Left ventricle myocardium inferior (tissue), 1 donor: ENCODE results near the gene SERGEF. TPM values are rescaled to one million over a fixed set of nuclear protein-coding genes. Genes with fewer than 3 reads are reported as not detected.

Source experiments
- DNase-seq: peaks from one replicate; pipeline ENCODE4 v3.0.0-alpha.2; 2020
- H3K27ac ChIP-seq: fragments of 200-600 bp; replicated peaks from 2 replicates; pipeline ENCODE4 v1.8.0; 2021
- H3K27me3 ChIP-seq: fragments of 200-600 bp; 2 replicates; pipeline ENCODE4 v1.8.0; 2021; ENCODE audit warnings: low read depth
- H3K36me3 ChIP-seq: fragments of 200-600 bp; 2 replicates; pipeline ENCODE4 v1.8.0; 2021
- H3K4me1 ChIP-seq: fragments of 200-600 bp; 2 replicates; pipeline ENCODE4 v1.8.0; 2021
- H3K4me3 ChIP-seq: fragments of 200-600 bp; 2 replicates; pipeline ENCODE4 v1.8.0; 2021; ENCODE audit warnings: mild to moderate bottlenecking, moderate library complexity
- H3K9me3 ChIP-seq: fragments of 200-600 bp; replicated peaks from 2 replicates; pipeline ENCODE4 v1.8.0; 2021
- intact Hi-C: fragments of 100-400 bp; cut with micrococcal nuclease; formaldehyde crosslinking; loops from one replicate; pipeline ENCODE4 v1.11.0; 2022
- total RNA-seq: library from RNA; stranded (reverse); fragmentation: NEBNext Ultra II Directional; extraction: Animal tissue kit (Norgen Biotek cat#: 25700); gene quantifications from one replicate; pipeline ENCODE4 v1.2.1, GENCODE V29; 2021
- TF ChIP-seq, protein P1 (sequence below): fragments of 200-600 bp; IDR thresholded peaks from 2 replicates; pipeline ENCODE4 v1.8.0; 2021; ENCODE audit warnings: antibody characterized with exemption, mild to moderate bottlenecking, borderline replicate concordance
- donor health status: DM: no; HTN: yes; CAD: no; lungs with severe emphysema.

SERGEF gene
- total RNA-seq, 1 donor from 2014 or later: 13.1 TPM

DNA sequence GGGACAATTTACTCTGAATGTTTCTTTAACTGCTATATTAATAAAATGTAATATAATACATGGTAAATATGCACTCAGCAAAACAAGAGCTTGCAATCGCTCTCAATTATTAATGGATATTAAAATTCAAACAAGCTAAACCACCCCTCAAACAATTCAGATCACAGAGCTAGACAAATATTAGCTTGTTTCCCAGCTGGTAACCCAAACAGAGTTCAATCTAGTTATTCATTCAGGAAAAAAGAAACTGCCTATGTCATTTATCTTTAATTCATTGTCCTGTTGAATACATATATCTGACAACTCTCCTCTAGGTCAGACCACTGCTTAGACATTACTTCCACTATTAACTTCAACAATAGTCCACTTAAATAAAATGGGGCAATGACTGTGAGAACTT is 78.7 kb downstream of the SERGEF start:
- intact Hi-C loops: no loop called here
- no peak for DNase-seq
- Histone ChIP-seq H3K27ac (no peak overlapping the region), H3K27me3 (no peaks in the 10 kb centered on the region), H3K4me3 (no peak overlapping the region), H3K9me3 (no peaks in the 10 kb centered on the region), H3K4me1 (no peaks in the 10 kb centered on the region), H3K36me3 (no peaks in the 10 kb centered on the region)
- TF ChIP-seq, protein P1, sequence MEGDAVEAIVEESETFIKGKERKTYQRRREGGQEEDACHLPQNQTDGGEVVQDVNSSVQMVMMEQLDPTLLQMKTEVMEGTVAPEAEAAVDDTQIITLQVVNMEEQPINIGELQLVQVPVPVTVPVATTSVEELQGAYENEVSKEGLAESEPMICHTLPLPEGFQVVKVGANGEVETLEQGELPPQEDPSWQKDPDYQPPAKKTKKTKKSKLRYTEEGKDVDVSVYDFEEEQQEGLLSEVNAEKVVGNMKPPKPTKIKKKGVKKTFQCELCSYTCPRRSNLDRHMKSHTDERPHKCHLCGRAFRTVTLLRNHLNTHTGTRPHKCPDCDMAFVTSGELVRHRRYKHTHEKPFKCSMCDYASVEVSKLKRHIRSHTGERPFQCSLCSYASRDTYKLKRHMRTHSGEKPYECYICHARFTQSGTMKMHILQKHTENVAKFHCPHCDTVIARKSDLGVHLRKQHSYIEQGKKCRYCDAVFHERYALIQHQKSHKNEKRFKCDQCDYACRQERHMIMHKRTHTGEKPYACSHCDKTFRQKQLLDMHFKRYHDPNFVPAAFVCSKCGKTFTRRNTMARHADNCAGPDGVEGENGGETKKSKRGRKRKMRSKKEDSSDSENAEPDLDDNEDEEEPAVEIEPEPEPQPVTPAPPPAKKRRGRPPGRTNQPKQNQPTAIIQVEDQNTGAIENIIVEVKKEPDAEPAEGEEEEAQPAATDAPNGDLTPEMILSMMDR: no peak

DNA sequence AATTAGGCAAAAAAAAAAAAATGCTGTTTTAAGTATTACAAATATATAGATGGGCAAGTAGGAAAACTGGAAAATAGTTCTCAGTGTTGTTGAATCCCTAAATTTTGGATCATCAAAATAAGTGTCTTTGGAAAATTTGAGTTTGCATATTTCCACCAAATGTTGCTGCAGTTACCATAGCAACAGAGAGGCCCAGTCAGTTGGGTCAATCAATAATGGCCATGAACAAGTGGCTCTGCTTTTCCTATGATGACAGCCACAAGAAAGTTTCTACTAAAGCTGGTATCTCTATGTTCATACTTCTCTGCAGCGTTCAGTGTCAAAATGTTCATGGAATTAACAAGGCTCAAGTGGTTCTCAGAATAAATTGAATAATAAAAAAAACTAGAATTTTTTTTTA is 79.1 kb downstream of the SERGEF start:
- TF ChIP-seq, protein P1: no peak
- no peak overlapping the region for H3K4me3 ChIP-seq
- H3K36me3 ChIP-seq: no peaks in the 10 kb centered on the region
- no peaks in the 10 kb centered on the region for H3K27me3 ChIP-seq
- H3K4me1 ChIP-seq: no peaks in the 10 kb centered on the region
- no peak overlapping the region for H3K27ac ChIP-seq
- no peak for DNase-seq
- intact Hi-C loops: no loop called here
- no peaks in the 10 kb centered on the region for H3K9me3 ChIP-seq

DNA sequence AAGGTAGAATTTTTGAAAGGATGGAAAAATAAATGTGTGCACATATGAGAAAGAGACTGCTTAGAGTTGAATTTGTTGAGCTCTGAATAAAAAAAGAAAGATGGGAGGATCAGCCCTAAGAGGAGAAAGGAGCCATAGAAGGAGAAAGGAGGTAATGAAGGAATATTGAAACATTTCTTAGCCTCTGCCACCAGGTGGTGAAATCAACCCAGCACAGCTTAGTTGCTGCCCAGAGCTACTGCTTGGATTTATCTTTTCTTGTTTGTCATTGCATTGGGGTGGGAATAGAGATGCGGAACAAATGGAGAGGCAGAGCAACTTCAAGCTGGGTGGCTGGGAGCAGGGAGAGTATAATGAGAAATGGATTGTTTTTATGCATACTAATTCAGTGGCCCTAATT is 80.4 kb downstream of the SERGEF start:
- no peaks in the 10 kb centered on the region for H3K36me3 ChIP-seq
- TF ChIP-seq, protein P1: no peak
- H3K4me1 ChIP-seq: peaks cover 7% of the 10 kb centered on the region
- no peaks in the 10 kb centered on the region for H3K9me3 ChIP-seq
- DNase-seq: no peak
- no peak overlapping the region for H3K27ac ChIP-seq
- H3K27me3 ChIP-seq: no peaks in the 10 kb centered on the region
- intact Hi-C loops: no loop called here
- no peak overlapping the region for H3K4me3 ChIP-seq

DNA sequence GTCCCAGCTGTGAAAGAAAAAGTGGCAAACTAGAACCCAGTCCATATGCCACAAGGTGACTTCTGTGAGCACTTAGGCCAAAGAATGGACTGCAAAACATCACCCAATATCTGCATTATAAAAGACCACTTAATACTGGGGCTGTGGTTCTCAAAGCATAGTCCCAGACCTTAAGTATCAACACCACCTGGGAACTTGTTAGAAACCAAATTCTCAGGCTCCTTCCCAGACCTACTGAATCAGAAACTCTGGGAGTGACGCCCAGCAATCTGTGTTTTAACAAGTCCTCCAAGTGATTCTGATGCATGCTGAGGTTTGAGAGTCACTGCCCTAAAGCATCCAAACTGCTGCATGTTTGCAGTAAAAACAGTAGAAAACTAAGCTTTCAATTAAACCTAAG is 81.3 kb downstream of the SERGEF start:
- peaks cover 7% of the 10 kb centered on the region for H3K4me1 ChIP-seq
- H3K4me3 ChIP-seq: no peak overlapping the region
- no peak overlapping the region for H3K27ac ChIP-seq
- DNase-seq: no peak
- H3K36me3 ChIP-seq: no peaks in the 10 kb centered on the region
- no peaks in the 10 kb centered on the region for H3K9me3 ChIP-seq
- no peaks in the 10 kb centered on the region for H3K27me3 ChIP-seq
- intact Hi-C loops: no loop called here
- TF ChIP-seq, protein P1: no peak

DNA sequence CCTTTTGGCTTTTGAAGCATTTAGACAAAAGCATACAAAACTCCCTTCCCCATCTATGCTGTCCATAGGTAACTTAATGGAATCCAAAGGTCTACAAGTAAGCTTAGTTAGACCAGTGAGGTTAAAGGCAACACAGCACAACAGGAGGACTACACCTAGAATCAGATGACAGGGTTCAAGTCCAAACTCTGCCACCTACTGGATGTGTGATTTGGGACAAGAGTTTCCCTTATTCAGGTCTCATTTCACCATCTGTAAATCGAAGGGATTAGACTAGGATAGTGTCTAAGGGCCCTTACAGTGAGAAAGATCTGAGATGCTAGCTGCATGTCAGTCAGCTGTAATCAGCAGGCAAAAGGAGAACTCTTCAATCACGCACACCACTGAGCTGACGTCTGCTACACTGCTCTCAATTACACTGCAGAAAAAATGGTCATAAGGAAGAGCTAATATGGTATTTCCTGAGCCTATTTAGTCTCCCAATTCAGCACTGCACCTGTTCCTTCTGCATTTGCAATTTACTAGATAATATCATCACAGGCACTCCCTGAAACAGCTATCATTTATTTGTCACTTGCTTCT is 82.2 kb downstream of the SERGEF start:
- intact Hi-C loops: no loop called here
- H3K36me3 ChIP-seq: no peaks in the 10 kb centered on the region
- TF ChIP-seq, protein P1: no peak

More for the DNA sequence above, 82.2 kb downstream of the SERGEF start:
- no peak for DNase-seq
- H3K27me3 ChIP-seq: no peaks in the 10 kb centered on the region
- H3K4me3 ChIP-seq: no peak overlapping the region
- no peaks in the 10 kb centered on the region for H3K9me3 ChIP-seq
- H3K4me1 ChIP-seq: peaks cover 7% of the 10 kb centered on the region
- H3K27ac ChIP-seq: no peak overlapping the region
